ENCODE measurements around the gene PARPBP.
"Not testable (repeated sequence)": the region's sequence is repeated elsewhere in the genome, so short reads cannot be mapped to it uniquely, and the experiment has no call there.

Gene PARPBP, protein sequence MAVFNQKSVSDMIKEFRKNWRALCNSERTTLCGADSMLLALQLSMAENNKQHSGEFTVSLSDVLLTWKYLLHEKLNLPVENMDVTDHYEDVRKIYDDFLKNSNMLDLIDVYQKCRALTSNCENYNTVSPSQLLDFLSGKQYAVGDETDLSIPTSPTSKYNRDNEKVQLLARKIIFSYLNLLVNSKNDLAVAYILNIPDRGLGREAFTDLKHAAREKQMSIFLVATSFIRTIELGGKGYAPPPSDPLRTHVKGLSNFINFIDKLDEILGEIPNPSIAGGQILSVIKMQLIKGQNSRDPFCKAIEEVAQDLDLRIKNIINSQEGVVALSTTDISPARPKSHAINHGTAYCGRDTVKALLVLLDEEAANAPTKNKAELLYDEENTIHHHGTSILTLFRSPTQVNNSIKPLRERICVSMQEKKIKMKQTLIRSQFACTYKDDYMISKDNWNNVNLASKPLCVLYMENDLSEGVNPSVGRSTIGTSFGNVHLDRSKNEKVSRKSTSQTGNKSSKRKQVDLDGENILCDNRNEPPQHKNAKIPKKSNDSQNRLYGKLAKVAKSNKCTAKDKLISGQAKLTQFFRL

DNA sequence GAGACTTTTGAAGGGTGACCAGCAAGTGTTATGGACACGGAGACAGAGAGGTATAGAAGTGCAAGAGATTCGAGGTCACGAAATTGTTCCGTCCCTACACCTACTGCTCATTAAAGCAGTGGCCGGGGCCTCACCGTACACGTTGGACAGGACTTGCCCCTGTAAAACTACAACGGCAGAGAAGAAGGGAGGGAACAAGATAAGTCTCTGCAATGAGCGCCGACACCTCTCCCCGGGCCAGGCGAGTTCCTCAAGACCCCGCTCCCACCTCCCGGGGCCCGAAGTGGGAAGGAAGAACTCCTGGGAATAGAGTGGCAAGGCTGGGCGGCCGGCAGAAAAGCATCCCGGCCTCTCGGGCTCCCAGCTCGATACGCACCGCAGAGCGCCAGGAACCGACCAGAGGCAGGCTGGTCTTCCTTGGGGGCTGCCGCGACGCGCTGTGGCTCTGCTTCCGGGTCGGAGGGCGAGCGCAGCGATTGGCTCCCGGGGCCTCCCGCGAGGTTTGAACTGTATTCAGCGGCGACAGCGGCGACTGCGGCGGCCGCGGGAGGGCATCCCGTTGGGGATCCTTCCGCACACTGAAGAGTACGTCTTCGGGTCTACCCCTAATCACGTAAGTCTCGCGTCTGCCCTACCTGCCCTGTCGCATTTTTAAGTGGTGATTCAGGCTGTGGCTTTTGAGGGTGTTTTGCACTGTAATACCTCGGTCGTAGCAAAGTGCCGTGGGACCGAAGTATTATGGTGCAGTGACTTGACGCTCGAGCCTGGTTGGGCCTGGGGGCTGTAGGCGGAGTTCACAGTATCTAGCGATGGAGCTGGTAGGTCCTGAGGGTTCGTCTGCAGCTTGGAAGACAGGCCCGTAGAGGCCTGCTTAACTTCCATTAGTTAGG, at the start of gene PARPBP, which contains the start of gene NUP37:
PARPBP (plus strand) TSS at position 510 of the 890 bp plus-strand sequence. CDS start 3,706 bp downstream, outside the sequence.
NUP37 (minus strand) TSS at position 441 of the 890 bp plus-strand sequence. CDS start 1,596 bp downstream, outside the sequence.
- in situ Hi-C loops (cut with HindIII; ENCODE audit: low sequenced_read_pairs) = no loop called here

DNA sequence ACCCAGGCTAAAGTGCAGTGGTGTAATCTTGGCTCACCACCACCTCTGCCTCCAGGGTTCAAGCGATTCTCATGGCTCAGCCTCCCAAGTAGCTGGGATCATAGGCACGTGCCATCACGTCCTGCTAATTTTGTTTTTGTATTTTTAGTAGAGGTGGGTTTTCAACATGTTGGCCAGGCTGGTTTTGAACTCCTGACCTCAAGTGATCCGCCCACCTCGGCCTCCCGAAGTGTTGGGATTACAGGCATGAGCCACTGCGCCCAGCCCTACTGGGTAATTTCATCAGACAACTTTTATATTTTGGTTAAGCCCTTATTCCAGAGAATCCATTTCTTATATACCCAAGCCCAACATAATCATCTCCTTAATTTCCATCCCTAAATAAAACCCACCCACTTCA, 47.9 kb upstream of the PARPBP start:
- in situ Hi-C loops (cut with HindIII; ENCODE audit: low sequenced_read_pairs) = not testable (repeated sequence)

DNA sequence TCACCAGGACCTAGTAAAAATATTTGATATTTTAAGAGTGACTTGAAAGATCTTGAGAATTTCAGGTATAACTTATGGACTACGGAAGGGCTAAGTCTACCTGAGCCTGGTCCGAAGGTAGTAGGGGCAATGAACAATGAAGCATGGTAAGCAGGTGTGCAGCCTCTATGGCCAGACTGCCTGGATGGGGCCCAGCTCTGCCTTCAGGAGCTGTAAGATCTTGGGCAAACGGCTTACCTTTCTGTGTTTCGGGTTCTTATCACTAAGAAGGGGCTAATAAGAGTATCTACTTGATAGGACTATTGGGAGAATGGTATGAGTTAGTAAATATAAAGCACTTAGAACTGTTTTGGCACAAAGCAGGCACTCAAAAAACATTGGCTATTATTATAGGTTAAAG, 39.1 kb upstream of the PARPBP start:
- in situ Hi-C loops (cut with HindIII; ENCODE audit: low sequenced_read_pairs) = no loop called here

DNA sequence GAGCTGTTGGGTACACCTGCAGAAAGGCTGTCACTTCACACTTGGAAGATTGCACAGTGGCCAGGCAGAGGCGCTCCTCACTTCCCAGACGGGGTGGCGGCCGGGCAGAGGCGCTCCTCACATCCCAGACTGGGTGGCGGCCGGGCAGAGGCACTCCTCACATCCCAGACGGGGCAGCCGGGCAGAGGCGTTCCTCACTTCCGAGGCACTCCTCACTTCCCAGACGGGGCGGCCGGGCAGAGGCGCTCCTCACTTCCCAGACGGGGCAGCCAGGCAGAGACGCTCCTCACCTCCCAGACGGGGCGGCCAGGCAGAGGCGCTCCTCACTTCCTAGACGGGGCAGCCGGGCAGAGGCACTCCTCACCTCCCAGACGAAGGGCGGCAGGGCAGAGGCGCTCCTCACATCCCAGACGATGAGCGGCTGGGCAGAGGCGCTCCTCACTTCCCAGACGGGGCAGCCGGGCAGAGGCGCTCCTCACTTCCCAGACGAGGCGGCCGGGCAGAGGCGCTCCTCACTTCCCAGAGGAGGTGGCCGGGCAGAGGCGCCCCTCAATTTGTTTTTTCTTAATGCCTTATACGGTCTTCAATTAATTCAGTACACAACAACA, 30.7 kb upstream of the PARPBP start:
- in situ Hi-C loops (cut with HindIII; ENCODE audit: low sequenced_read_pairs) = not testable (repeated sequence)

DNA sequence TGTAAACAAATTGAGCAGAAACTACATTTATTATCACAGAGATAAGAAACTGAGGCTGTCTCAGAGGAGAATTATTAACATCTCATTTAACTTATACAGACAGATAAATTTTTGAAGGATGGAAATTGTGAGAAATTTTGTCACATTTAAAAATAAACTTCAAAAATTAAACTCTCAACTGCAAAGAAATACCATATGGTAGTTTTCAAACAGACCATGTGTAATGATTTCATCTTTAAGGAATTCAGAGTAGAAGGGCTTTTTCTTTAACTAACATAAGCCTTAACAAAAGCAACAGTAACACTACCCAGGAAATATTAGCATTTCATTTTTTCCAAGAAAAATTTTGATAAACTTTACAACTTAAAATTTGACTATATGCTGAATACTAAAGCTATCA, 26.7 kb upstream of the PARPBP start:
- in situ Hi-C loops (cut with HindIII; ENCODE audit: low sequenced_read_pairs) = no loop called here

DNA sequence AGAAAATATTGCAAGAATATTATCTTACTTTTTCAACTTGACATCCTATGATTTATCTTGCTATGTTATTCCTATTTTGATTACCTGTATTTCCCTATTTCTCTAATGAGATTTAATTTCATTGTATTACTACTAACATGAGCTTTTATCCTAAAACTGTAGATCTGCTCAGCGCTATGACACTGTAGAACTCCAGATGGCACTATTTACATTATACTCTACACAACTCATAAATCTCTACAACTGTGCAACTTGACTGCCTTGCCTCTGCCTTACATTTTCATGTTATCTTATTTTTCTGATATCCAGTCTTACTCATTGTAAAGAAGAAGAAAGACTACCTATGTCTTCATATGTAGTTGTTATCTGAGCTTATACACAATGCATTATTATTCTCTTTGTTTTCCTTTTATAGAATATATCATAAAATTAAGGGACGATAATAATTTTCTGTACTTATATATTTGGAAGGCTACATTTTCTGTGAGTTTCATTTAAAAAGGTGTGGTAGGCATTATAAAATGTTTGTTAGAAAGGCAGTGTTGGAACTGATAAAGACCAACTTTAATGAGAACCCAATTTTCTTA, 24.2 kb upstream of the PARPBP start:
- in situ Hi-C loops (cut with HindIII; ENCODE audit: low sequenced_read_pairs) = no loop called here

DNA sequence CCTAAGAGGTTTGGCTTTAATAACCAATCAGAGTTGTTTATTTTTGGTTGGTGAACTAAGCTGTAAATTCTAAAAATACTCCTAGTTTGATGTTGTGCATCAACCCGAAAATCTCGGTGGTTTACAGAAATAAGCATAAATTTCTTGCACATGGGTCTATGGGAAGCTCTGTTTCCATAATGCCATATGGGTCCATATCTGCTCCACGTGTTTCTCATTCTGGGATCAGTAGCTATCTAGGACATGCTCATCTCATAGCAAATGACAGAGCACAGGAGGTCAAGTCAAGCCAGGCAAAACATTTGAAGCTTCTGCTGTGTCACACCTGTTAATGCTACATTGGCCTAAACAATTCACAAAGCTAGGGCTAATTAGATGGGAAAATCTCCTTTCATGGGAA, 23.1 kb upstream of the PARPBP start:
- in situ Hi-C loops (cut with HindIII; ENCODE audit: low sequenced_read_pairs) = no loop called here

DNA sequence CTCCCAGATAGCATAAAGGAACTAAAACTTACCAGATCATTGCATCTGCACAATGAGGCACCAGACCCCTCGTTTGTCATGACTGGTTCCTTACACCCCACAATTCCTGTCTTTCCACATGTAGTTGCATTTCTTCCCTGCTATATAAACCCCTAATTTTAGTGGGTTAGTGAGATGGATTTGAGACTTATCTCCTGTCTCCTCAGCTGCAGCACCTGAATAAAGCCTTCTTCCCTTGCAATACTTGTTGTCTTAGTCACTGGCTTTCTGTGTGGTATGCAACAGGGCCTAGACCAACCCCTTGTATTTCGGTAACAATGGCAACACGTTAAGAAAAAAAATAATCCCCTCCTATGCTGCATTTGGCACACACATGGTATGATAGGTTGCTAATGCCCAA, 13.1 kb upstream of the PARPBP start:
- in situ Hi-C loops (cut with HindIII; ENCODE audit: low sequenced_read_pairs) = no loop called here

DNA sequence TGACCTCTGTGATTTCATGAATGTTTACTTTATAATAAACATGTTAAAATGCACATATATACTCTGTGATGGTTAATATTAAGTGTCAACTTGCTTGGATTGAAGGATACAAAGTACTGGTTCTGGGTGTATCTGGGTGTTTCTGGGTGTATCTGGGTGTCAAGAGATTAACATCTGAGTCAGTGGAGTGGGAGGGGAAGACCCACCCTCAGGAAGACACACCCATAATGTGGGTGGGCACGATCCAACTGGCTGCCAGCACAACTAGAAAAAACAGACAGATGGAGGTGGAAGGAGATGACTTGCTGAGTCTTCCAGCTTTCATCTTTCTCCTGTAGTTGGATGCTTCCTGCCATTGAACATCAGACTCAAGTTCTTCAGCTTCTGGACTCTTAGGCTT, 12.0 kb upstream of the PARPBP start:
- in situ Hi-C loops (cut with HindIII; ENCODE audit: low sequenced_read_pairs) = no loop called here

DNA sequence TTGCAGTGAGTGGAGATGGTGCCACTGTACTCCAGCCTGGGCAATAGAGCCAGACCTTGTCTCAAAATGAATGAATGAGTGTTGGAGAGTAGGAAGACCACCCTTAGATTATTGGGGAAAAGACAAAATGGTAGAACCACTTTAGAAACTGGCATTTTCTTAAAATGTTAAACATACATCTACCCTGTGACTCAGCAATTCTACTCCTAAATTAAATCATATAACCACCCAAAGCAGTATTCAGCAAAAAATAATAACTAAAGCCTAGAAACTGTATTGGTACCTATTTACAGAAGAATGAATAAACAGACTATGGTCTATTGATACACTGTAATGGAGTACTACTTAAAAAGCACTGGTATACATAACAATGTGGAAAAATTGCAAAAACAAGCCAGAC, 9.2 kb upstream of the PARPBP start:
- in situ Hi-C loops (cut with HindIII; ENCODE audit: low sequenced_read_pairs) = no loop called here

DNA sequence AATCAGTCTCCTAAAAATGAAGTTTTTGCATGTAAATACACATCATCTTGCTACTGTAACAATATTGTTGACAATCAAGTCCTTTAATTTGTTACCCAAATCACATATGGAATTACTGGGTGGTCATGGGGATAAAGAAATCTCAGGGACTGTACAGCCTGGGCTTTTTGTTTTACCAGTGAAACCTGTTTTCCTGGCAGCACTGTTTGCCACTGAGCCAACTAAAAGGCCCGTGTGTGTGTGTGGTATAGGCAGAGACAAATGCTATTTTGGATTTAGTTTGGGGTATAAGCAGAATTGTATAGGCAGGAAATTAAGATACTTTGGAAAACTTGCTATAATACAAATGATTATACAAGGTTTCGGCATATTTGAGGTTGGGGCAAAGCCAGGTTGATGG, 5.8 kb upstream of the PARPBP start:
- in situ Hi-C loops (cut with HindIII; ENCODE audit: low sequenced_read_pairs) = no loop called here

DNA sequence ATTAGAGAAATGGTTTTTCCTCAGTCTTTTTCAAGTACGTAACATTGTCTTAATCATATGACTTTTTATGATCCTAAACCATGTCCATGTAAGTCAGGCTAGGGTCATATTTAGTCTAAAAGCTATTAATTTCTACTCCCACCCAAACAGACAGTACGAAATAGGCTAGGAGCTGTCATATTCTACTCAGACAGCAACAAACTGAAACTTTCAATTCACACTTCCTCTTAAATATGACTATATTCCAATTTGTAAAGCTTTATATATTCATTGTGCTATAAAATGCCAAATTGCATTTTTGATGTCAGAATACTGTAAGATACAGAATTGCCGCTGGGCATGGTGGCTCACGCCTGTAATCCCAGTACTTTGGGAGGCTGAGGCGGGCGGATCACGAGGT, 3.6 kb upstream of the PARPBP start:
- in situ Hi-C loops (cut with HindIII; ENCODE audit: low sequenced_read_pairs) = no loop called here

DNA sequence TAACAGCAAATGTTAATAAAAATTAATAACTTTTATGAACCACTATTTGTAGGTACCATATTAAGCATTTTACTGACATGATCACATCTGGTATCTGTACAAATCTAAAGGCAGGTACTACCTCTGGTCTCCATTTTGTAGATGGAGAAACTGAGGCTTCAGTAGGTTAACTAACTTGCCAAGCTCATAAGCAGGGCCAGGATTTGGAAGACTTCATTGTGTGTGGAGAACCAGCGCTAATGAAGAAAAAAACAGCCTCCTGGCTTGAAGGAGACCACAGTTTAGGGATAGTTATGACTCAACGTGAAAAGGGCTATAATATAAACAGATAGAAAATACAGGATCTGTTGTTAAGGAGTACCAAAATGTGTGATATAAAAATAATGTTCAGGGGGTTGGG, 1.1 kb upstream of the PARPBP start:
- in situ Hi-C loops (cut with HindIII; ENCODE audit: low sequenced_read_pairs) = no loop called here

DNA sequence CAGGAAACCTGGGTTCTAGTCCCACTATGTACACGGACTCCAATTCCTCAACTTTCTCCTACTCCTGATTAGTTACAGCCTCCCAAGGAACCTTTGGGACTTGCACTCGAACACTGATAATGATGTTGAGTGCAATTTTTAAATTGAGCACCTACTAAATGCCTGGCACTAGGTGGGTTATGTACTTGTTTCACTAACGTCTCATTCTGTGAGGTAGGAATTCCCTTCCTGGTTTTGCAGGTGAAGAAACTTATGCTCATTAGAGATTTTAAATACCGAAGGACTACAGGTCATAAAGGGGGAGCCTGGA, 536 bp downstream of the PARPBP start:
- in situ Hi-C loops (cut with HindIII; ENCODE audit: low sequenced_read_pairs) = no loop called here

DNA sequence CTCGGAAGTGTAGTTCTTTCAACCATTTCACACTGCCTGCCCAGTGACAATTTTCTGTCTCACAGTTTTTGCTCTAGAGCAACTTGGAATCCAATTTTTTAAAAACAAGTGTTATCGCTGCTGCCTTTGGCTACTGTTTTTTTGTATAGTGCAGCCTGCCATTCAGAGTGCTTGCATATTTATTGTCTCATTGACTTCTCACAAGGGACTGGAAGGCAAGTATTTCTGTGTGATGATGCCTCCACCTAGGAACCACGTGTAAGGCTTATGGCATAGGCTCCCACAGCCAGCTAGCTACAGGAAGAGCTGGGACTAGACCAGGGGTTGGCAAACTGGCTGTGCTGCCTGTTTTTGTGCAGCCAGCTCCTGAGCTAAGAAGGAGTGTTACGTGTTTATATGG, 903 bp downstream of the PARPBP start:
- in situ Hi-C loops (cut with HindIII; ENCODE audit: low sequenced_read_pairs) = no loop called here

DNA sequence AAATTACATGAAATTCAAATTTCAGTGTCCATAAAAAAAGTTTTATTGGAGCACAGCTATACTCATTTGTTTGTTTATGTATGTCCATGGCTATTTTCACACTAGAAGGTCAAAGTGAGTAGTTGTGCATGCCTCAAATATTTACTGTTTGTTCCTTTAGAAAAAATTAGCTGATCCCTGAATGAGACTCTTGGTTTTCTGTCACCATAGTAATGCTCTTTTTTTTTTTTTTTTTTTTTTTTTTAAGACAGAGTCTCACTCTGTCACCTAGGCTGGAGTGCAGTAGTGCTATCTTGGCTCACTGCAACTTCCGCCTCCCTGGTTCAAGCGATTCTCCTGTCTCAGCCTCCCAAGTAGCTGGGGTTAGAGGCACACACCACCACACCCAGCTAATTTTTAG, 1.3 kb downstream of the PARPBP start:
- in situ Hi-C loops (cut with HindIII; ENCODE audit: low sequenced_read_pairs) = not testable (repeated sequence)

DNA sequence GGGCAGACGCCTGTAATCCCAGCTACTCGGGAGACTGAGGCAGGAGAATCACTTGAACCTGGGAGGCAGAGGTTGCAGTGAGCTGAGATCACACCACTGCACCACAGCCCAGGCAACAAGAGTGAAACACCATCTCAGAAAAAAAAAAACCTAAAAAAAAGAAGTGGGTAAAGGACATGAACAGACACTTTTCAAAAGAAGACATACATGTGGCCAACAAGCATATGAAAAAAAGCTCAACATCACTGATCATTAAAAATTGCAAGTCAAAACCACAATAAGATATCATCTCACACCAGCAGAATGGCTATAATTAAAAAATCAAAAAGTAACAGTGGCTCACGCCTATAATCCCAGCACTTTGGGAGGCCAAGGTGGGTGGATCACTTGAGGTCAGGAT, 10.7 kb downstream of the PARPBP start:
- in situ Hi-C loops (cut with HindIII; ENCODE audit: low sequenced_read_pairs) = not testable (repeated sequence)

DNA sequence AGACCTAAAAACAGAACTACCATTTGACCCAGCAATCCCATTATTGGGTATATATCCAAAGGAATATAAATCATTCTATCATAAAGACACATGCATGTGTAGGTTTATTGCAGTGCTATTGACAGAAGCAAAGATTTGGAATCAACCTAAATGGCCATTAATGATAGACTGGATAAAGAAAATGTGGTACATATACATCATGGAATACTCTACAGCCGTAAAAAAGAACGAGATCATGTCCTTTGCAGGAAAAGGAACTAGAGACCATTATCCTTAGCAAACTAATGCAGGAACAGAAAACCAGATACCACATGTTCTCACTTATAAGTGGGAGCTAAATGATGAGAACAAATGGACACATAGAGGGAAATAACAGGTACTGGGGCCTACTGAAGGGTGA, 11.5 kb downstream of the PARPBP start:
- in situ Hi-C loops (cut with HindIII; ENCODE audit: low sequenced_read_pairs) = not testable (repeated sequence)

DNA sequence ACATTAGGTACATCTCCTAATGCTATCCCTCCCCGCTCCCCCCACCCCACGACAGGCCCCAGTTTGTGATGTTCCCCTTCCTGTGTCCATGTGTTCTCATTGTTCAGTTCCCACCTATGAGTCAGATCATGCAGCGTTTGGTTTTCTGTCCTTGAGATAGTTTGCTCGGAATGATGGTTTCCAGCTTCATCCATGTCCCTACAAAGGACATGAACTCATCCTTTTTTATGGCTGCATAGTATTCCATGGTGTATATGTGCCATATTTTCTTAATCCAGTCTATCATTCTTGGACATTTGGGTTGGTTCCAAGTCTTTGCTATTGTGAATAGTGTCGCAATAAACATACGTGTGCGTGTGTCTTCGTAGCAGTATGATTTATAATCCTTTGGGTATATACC, 17.6 kb downstream of the PARPBP start:
- in situ Hi-C loops (cut with HindIII; ENCODE audit: low sequenced_read_pairs) = not testable (repeated sequence)

DNA sequence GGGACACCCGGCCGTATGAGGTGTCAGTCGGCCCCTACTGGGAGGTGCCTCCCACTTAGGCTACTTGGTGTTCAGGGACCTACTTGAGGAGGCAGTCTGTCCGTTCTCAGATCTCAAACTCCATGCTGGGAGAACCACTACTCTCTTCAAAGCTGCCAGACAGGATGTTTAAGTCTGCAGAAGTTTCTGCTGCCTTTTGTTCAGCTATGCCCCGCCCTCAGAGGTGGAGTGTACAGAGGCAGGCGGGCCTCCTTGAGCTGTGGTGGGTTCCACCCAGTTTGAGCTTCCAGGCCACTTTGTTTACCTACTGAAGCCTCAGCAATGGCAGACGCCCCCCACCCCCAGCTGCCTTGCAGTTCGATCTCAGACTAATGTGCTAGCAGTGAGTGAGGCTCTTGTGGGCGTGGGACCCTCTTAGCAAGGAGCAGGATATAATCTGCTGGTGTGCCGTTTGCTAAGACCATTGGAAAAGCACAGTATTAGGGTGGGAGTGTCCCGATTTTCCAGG, 22.9 kb downstream of the PARPBP start:
- in situ Hi-C loops (cut with HindIII; ENCODE audit: low sequenced_read_pairs) = not testable (repeated sequence)

DNA sequence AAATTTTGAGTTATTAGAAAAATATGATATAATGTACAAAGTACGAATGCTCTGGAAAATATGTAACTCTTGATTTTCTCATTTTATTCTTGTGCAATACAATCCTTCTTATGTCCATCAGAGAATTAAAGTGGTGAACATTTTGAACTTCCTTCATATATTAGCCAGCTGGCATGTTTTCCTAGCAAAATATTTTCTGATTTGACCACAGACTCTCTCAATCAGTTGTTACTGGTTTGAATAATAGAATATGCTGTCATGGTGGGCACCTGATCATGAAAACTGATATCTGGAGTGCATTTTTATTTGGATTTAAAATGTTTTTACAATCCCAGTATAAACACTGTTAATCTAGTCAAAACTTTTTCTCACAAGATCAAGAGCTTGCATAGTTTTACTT, 24.2 kb downstream of the PARPBP start:
- in situ Hi-C loops (cut with HindIII; ENCODE audit: low sequenced_read_pairs) = no loop called here

All from DLD1 (cell line).